K562 (cell line): ENCODE measurements around the gene MSANTD4. TPM values are rescaled to one million over a fixed set of nuclear protein-coding genes. Genes with fewer than 3 reads are reported as not detected.

ENCODE experiments used
- ATAC-seq: fragments of 200-7000 bp; cut with Tn5 transposase; 3 replicates; pipeline ENCODE4 v1.9.1; 2020; ENCODE audit warnings: moderate library complexity
- BruUV-seq: library from RNA; stranded (reverse); fragments of 400-500 nt; replicated peaks from 2 replicates; lab custom pipeline; 2021; lab: Mats Ljungman, UMichigan
- CTCF ChIA-PET: fragments of 300-600 bp; formaldehyde crosslinking; extraction: SDS; loops from one replicate; lab custom pipeline; 2021; ENCODE audit warnings: low intra/inter-chr PET ratio; lab: Yijun Ruan, JAX
- POLR2A ChIA-PET: fragments of 300-600, 350-650 bp; sonication (Branson Sonifier 250); formaldehyde crosslinking; extraction: SDS; loops from one replicate; lab custom pipeline; 2021; ENCODE audit warnings: antibody characterized with exemption, inconsistent platforms; lab: Yijun Ruan, JAX
- DNase-seq, 4 experiments: peaks; one replicate each; pipeline versions ENCODE4 v3.0.0 to v3.0.0-alpha.2; 2011 to 2018; ENCODE audit warnings: low spot score in 3 of 4, mixed read lengths in 3 of 4; ENCODE audit errors: extremely low read depth in 1 of 4
- FAIRE-seq: peaks from 2 replicates; lab custom pipeline; 2011; peaks lifted over from hg19 to GRCh38; lab: Jason Lieb, UNC
- H2AFZ ChIP-seq: 2 replicates; pipeline ENCODE4 v1.6.0; 2011; ENCODE audit warnings: low read depth, low read length, control low read depth, inconsistent platforms
- H3K27ac ChIP-seq: fragments of 200-600 bp; 3 replicates; pipeline ENCODE4 v1.8.0; 2011; ENCODE audit warnings: low read depth, mild to moderate bottlenecking, control low read depth, inconsistent platforms, low read length, moderate library complexity, mixed read lengths; ENCODE audit errors: extremely low read depth
- H3K27me3 ChIP-seq, 2 experiments: fragments of 300-600 bp in 1 of 2; 2 replicates in 1 of 2; 3 replicates in 1 of 2; pipeline versions ENCODE4 v1.6.0 to v1.8.0; 2011; ENCODE audit warnings: inconsistent platforms in 2 of 2, low read length in 2 of 2, mild to moderate bottlenecking in 1 of 2, mixed read lengths in 1 of 2, moderate library complexity in 1 of 2; ENCODE audit not compliant: control insufficient read depth in 2 of 2, insufficient read depth in 2 of 2
- H3K36me3 ChIP-seq: fragments of 300-600 bp; 3 replicates; pipeline ENCODE4 v1.8.0; 2011; ENCODE audit warnings: mild to moderate bottlenecking, low read length, inconsistent platforms; ENCODE audit not compliant: control insufficient read depth, insufficient read depth
- H3K4me1 ChIP-seq, 2 experiments: fragments of 200-600 bp in 1 of 2; replicated peaks in 1 of 2; 2 replicates in 1 of 2; 3 replicates in 1 of 2; pipeline versions ENCODE4 v1.5.1 to v1.8.0; 2011; ENCODE audit warnings: inconsistent platforms in 2 of 2, low read length in 2 of 2, mild to moderate bottlenecking in 1 of 2, mixed read lengths in 1 of 2, moderate library complexity in 1 of 2; ENCODE audit not compliant: control insufficient read depth in 2 of 2, insufficient read depth in 2 of 2
- H3K4me2 ChIP-seq: 2 replicates; pipeline ENCODE4 v1.6.1; 2011; ENCODE audit warnings: low read length, control low read depth, inconsistent platforms, mixed read lengths; ENCODE audit not compliant: insufficient read depth
- H3K4me3 ChIP-seq: fragments of 200-600 bp; sonication (generic), shearing (Covaris generic); 2 replicates; pipeline ENCODE4 v1.5.1; 2016; ENCODE audit warnings: control low read depth, inconsistent platforms
- H3K79me2 ChIP-seq: fragments of 200-600 bp; 3 replicates; pipeline ENCODE4 v1.8.0; 2011; ENCODE audit warnings: low read length, inconsistent platforms; ENCODE audit not compliant: control insufficient read depth, insufficient read depth
- H3K9ac ChIP-seq, 2 experiments: 2 replicates each; pipeline versions ENCODE4 v1.6.0 to v1.6.1; 2011; ENCODE audit warnings: low read depth in 2 of 2, low read length in 2 of 2, control low read depth in 1 of 2, inconsistent platforms in 1 of 2, mild to moderate bottlenecking in 1 of 2, mixed read lengths in 1 of 2; ENCODE audit not compliant: insufficient read depth in 1 of 2
- H3K9me1 ChIP-seq: one replicate; pipeline ENCODE4 v1.6.0; 2011; ENCODE audit warnings: inconsistent platforms, mild to moderate bottlenecking, low read length, moderate library complexity; ENCODE audit not compliant: control insufficient read depth, insufficient read depth
- H3K9me3 ChIP-seq: replicated peaks from 2 replicates; pipeline ENCODE4 v1.5.1; 2011; ENCODE audit warnings: low read depth, low read length, inconsistent platforms; ENCODE audit not compliant: control insufficient read depth, insufficient read depth
- H4K20me1 ChIP-seq: replicated peaks from 2 replicates; pipeline ENCODE4 v1.6.1; 2011; ENCODE audit warnings: low read length, inconsistent platforms, mixed read lengths; ENCODE audit not compliant: control insufficient read depth, insufficient read depth
- FOXA3 ChIP-seq, 2 experiments: fragments of 450-650 bp in 1 of 2; sonication (generic) in 1 of 2; formaldehyde crosslinking; IDR thresholded peaks in 1 of 2; conservative IDR thresholded peaks in 1 of 2; 2 replicates each; pipeline versions ENCODE4 v1.4.0 to v1.8.0; 2020 to 2022; ENCODE audit warnings: mild to moderate bottlenecking in 2 of 2, missing genetic modification reagents in 1 of 2
- HCFC1 ChIP-seq: IDR thresholded peaks from 2 replicates; pipeline ENCODE4 v1.6.1; 2012; ENCODE audit warnings: low read depth, low read length, improper control_type of control experiment
- HDAC1 ChIP-seq, 2 experiments: fragments of 450-650 bp; IDR thresholded peaks; 2 replicates each; pipeline ENCODE4 v1.6.1; 2016 to 2017; ENCODE audit warnings: inconsistent platforms in 1 of 2, mild to moderate bottlenecking in 1 of 2, moderate library complexity in 1 of 2
- ZFPM2 ChIP-seq: fragments of 250-450 bp; sonication (Bioruptor Pico); IDR thresholded peaks from 2 replicates; pipeline ENCODE4 v1.5.1; 2022; ENCODE audit warnings: mild to moderate bottlenecking
- ZNF12 ChIP-seq: sonication (generic); formaldehyde crosslinking; IDR thresholded peaks from 2 replicates; pipeline ENCODE4 v1.4.0; 2020; ENCODE audit warnings: mild to moderate bottlenecking, missing genetic modification reagents
- ZNF384 ChIP-seq: IDR thresholded peaks from 2 replicates; pipeline ENCODE4 v1.6.1; 2012; ENCODE audit warnings: low read depth, low read length, improper control_type of control experiment
- ZNF766 ChIP-seq: fragments of 200-800 bp; sonication (Bioruptor generic); conservative IDR thresholded peaks from 2 replicates; pipeline ENCODE4 v1.6.1; 2016; ENCODE audit warnings: missing genetic modification characterization, missing compliant biosample characterization
- in situ Hi-C: fragments of 300-500 bp; cut with MboI; formaldehyde crosslinking; loops from 4 replicates; pipeline ENCODE4 v1.15.0; 2018; ENCODE audit warnings: inconsistent platforms, mixed read lengths
- intact Hi-C: fragments of 100-400 bp; cut with micrococcal nuclease; formaldehyde crosslinking; loops from 2 replicates; pipeline ENCODE4 v1.14.2; 2022
- polyA plus RNA-seq, 8 experiments: library from polyadenylated mRNA; depleted of rRNA in 4 of 8; stranded (reverse) in 5 of 8; unstranded in 3 of 8; fragments of >200 nt; fragmentation: Nextera tagmentation in 2 of 8; fragmentation: Illumina TruSeq in 1 of 8; extraction: Ambion mirVana in 2 of 8; extraction: Trizol in 1 of 8; gene quantifications; 2 replicates each; pipeline versions ENCODE4 v1.2.1 to v1.2.3, GENCODE V29; 2011 to 2014; ENCODE audit warnings: inconsistent platforms in 1 of 8, missing spikeins in 1 of 8
- total RNA-seq, 7 experiments: library from RNA; depleted of rRNA in 6 of 7; stranded (reverse); fragments of >200 nt in 6 of 7; fragmentation: Illumina TruSeq in 2 of 7; extraction: Trizol in 2 of 7; gene quantifications; 2 replicates each; pipeline versions ENCODE4 v1.2.1 to v1.2.3, GENCODE V29; 2011 to 2021; ENCODE audit warnings: low replicate concordance in 1 of 7
- TF ChIP-seq, protein P1 (sequence below): sonication (generic); formaldehyde crosslinking; IDR thresholded peaks from 2 replicates; pipeline ENCODE4 v1.8.1; 2022; ENCODE audit warnings: missing genetic modification reagents
- TF ChIP-seq, protein P2 (sequence below): fragments of 250-450 bp; sonication (Bioruptor Pico); IDR thresholded peaks from 2 replicates; pipeline ENCODE4 v1.8.0; 2021; ENCODE audit warnings: moderate library complexity, mild to moderate bottlenecking, inconsistent platforms

The MSANTD4 gene
- total and polyA plus RNA-seq, 9 of the 15 experiments (the other 6 are each of a cell fraction or from before 2014, with no cell fraction given) = 5.0 to 16.4 (median 10.2) TPM

DNA sequence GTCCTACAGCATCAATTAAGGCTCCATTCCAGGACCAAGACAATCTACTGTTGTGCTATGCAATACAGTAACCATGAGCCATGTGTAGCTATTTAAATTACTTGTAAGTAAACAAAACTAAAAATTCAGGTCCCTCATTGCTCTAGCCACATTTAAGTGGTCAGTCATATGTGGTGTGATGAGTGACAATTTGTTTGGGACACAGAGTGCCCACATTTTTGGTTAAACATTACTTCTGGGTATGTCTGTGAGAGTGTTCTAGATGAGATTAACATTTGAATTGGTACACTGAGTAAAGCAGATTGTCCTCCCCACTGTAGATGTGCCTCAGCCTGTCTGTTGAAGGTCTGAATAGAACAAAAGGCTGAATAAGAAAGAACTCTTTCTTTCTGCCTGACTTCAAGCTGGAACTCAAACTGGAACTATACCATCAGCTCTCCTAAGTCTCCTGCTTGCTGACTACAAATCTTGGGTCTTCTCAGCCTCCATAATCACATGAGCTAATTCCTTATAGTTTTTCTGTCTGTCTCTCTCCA, 39.3 kb upstream of the MSANTD4 start:
- BruUV-seq = no TSS peak
- FAIRE-seq = no peak

More for the DNA sequence above, 39.3 kb upstream of the MSANTD4 start:
- Histone ChIP-seq H3K9ac (no peak overlapping the region), H3K4me2 (no peak overlapping the region), H3K27ac (no peak overlapping the region), H3K36me3 (no peaks in the 10 kb centered on the region), H3K9me1 (no peaks in the 10 kb centered on the region), H3K79me2 (no peaks in the 10 kb centered on the region), H4K20me1 (no peaks in the 10 kb centered on the region), H3K9me3 (no peaks in the 10 kb centered on the region), H3K4me1 (no peaks in the 10 kb centered on the region), H3K4me3 (no peak overlapping the region), H3K27me3 (no peaks in the 10 kb centered on the region), H2AFZ (no peak overlapping the region)
- in situ Hi-C loops (no loop called here), intact Hi-C loops (no loop called here)
- DNase-seq (no peak), ATAC-seq (no peak)
- POLR2A ChIA-PET = interaction anchor here (0.6 kb wide), 1 partner anchor 16 kb away, joined by 5 read pairs; the partner anchor contains the start of genes AASDHPPT and KBTBD3
- CTCF ChIA-PET = no interaction called here
- TF ChIP-seq FOXA3 (CRISPR knock-in tag; conservative IDR thresholded peaks at IDR 0.05 in 1 of 2, IDR thresholded peaks at IDR 0.05 in 1 of 2) (no peak), HDAC1 (IDR thresholded peaks at IDR 0.05) (no peak), ZNF384 (no peak), ZNF766 (CRISPR knock-in tag) (no peak), ZNF12 (no peak), ZFPM2 (CRISPR knock-in tag) (no peak), HCFC1 (no peak)
- TF ChIP-seq, protein P1, sequence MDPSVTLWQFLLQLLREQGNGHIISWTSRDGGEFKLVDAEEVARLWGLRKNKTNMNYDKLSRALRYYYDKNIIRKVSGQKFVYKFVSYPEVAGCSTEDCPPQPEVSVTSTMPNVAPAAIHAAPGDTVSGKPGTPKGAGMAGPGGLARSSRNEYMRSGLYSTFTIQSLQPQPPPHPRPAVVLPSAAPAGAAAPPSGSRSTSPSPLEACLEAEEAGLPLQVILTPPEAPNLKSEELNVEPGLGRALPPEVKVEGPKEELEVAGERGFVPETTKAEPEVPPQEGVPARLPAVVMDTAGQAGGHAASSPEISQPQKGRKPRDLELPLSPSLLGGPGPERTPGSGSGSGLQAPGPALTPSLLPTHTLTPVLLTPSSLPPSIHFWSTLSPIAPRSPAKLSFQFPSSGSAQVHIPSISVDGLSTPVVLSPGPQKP (CRISPR knock-in tag) = no peak
- TF ChIP-seq, protein P2, sequence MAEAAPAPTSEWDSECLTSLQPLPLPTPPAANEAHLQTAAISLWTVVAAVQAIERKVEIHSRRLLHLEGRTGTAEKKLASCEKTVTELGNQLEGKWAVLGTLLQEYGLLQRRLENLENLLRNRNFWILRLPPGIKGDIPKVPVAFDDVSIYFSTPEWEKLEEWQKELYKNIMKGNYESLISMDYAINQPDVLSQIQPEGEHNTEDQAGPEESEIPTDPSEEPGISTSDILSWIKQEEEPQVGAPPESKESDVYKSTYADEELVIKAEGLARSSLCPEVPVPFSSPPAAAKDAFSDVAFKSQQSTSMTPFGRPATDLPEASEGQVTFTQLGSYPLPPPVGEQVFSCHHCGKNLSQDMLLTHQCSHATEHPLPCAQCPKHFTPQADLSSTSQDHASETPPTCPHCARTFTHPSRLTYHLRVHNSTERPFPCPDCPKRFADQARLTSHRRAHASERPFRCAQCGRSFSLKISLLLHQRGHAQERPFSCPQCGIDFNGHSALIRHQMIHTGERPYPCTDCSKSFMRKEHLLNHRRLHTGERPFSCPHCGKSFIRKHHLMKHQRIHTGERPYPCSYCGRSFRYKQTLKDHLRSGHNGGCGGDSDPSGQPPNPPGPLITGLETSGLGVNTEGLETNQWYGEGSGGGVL (CRISPR knock-in tag) = no peak
